Activated CD4-positive, alpha-beta T cell treated with anti-CD3 and anti-CD28 coated beads for 48 hours (primary cell): ENCODE data around the gene NDUFV2.

Experiments
- DNase-seq: peaks from one replicate; pipeline ENCODE4 v3.0.0-alpha.2; 2020

The NDUFV2 gene

GRCh38 chr18:9120796-9121195 is 18.3 kb downstream of the NDUFV2 start:
- no peak for DNase-seq

- no peak for DNase-seq
Observed at GRCh38 chr18:9123520-9123919, 21.0 kb downstream of the NDUFV2 start.

- DNase-seq, result no peak
Observed at GRCh38 chr18:9124824-9125223, 22.3 kb downstream of the NDUFV2 start.

- DNase-seq, result no peak
Observed at GRCh38 chr18:9126337-9126736, 23.8 kb downstream of the NDUFV2 start.

GRCh38 chr18:9130195-9130594 is 27.7 kb downstream of the NDUFV2 start:
- DNase-seq, result no peak

GRCh38 chr18:9130806-9131205 is 28.3 kb downstream of the NDUFV2 start:
- no peak for DNase-seq

GRCh38 chr18:9132628-9133027 is 30.1 kb downstream of the NDUFV2 start:
- DNase-seq, result no peak

GRCh38 chr18:9133225-9133624 is 30.7 kb downstream of the NDUFV2 start:
- DNase-seq, result no peak

GRCh38 chr18:9135081-9135911 is 32.8 kb downstream of the NDUFV2 start:
- no peak for DNase-seq

- DNase-seq, result no peak
Observed at GRCh38 chr18:9135912-9136314, 33.4 kb downstream of the NDUFV2 start.

- peak; percentile 97 for DNase-seq
Observed at GRCh38 chr18:9136315-9137155, 34.0 kb downstream of the NDUFV2 start, which contains the start of gene ANKRD12. ANKRD12 (plus strand) TSS chr18:9136781; CDS start chr18:9182433, 45,652 bp downstream.

- peak; percentile 73 for DNase-seq
Observed at GRCh38 chr18:9137168-9138066, 34.9 kb downstream of the NDUFV2 start.

- no peak for DNase-seq
Observed at GRCh38 chr18:9139400-9140039, 37.0 kb downstream of the NDUFV2 start.

- no peak for DNase-seq
Observed at GRCh38 chr18:9140381-9140780, 37.9 kb downstream of the NDUFV2 start.

- DNase-seq, result no peak
Observed at GRCh38 chr18:9140984-9141383, 38.5 kb downstream of the NDUFV2 start.

GRCh38 chr18:9146224-9146623 is 43.7 kb downstream of the NDUFV2 start:
- DNase-seq, result no peak

- DNase-seq, result peak; percentile 31
Observed at GRCh38 chr18:9147440-9148202, 45.1 kb downstream of the NDUFV2 start.

GRCh38 chr18:9148203-9148552 is 45.7 kb downstream of the NDUFV2 start:
- DNase-seq, result no peak

- DNase-seq, result no peak
Observed at GRCh38 chr18:9150121-9150520, 47.6 kb downstream of the NDUFV2 start.

- no peak for DNase-seq
Observed at GRCh38 chr18:9153256-9153655, 50.8 kb downstream of the NDUFV2 start.

- DNase-seq, result no peak
Observed at GRCh38 chr18:9156604-9157249, 54.2 kb downstream of the NDUFV2 start.
